ENCODE measurements around the gene BCL10.

BCL10 gene

GRCh38 chr1:85315789-85316188, 39.4 kb upstream of the BCL10 start:
- no peaks in the 10 kb centered on the region for H3K36me3 ChIP-seq (ENCODE audit: control insufficient read depth, insufficient read depth, low read length)
- TF ChIP-seq, protein P1, sequence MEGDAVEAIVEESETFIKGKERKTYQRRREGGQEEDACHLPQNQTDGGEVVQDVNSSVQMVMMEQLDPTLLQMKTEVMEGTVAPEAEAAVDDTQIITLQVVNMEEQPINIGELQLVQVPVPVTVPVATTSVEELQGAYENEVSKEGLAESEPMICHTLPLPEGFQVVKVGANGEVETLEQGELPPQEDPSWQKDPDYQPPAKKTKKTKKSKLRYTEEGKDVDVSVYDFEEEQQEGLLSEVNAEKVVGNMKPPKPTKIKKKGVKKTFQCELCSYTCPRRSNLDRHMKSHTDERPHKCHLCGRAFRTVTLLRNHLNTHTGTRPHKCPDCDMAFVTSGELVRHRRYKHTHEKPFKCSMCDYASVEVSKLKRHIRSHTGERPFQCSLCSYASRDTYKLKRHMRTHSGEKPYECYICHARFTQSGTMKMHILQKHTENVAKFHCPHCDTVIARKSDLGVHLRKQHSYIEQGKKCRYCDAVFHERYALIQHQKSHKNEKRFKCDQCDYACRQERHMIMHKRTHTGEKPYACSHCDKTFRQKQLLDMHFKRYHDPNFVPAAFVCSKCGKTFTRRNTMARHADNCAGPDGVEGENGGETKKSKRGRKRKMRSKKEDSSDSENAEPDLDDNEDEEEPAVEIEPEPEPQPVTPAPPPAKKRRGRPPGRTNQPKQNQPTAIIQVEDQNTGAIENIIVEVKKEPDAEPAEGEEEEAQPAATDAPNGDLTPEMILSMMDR (IDR thresholded peaks at IDR 0.05; ENCODE audit: insufficient read depth, low read length, poor library complexity, severe bottlenecking), result no peak
- H3K4me3 ChIP-seq (replicated peaks; ENCODE audit: low read depth, low read length), result no peak overlapping the region
- H3K27me3 ChIP-seq (replicated peaks; ENCODE audit: control insufficient read depth, insufficient read depth, low read length), result no peaks in the 10 kb centered on the region
- no peak for DNase-seq (ENCODE audit: extremely low read depth, insufficient read length)

DNA sequence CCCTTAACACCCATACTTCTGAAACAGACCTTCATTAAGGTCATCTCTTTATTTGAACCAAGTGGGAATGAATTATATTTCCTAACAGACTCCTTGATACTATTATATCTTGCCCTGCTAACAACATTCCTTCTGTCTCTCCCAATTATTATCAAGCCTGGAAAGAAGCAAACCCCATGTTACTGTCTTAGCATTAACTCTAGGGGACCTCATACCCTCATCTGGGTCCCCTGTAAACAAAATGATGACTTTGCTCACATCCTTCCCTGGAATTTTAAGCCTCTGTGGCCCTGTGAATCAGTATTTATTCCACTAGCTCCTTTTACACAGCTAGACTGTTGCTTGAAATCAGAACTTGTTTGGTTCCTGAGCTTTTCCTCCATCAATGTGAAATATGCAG, 38.3 kb upstream of the BCL10 start:
- DNase-seq (ENCODE audit: extremely low read depth, insufficient read length), result no peak

GRCh38 chr1:85313888-85314696, 37.7 kb upstream of the BCL10 start:
- no peaks in the 10 kb centered on the region for H3K36me3 ChIP-seq (ENCODE audit: control insufficient read depth, insufficient read depth, low read length)
- DNase-seq (ENCODE audit: extremely low read depth, insufficient read length), result no peak
- H3K27me3 ChIP-seq (replicated peaks; ENCODE audit: control insufficient read depth, insufficient read depth, low read length), result no peaks in the 10 kb centered on the region
- TF ChIP-seq, protein P1 (IDR thresholded peaks at IDR 0.05; ENCODE audit: insufficient read depth, low read length, poor library complexity, severe bottlenecking), result no peak
- H3K4me3 ChIP-seq (replicated peaks; ENCODE audit: low read depth, low read length), result no peak overlapping the region

More for the DNA sequence above, 38.3 kb upstream of the BCL10 start:
- TF ChIP-seq, protein P1 (IDR thresholded peaks at IDR 0.05; ENCODE audit: insufficient read depth, low read length, poor library complexity, severe bottlenecking), result no peak
- Histone ChIP-seq H3K27me3 (replicated peaks; ENCODE audit: control insufficient read depth, insufficient read depth, low read length) (no peaks in the 10 kb centered on the region), H3K36me3 (ENCODE audit: control insufficient read depth, insufficient read depth, low read length) (no peaks in the 10 kb centered on the region), H3K4me3 (replicated peaks; ENCODE audit: low read depth, low read length) (no peak overlapping the region)

DNA sequence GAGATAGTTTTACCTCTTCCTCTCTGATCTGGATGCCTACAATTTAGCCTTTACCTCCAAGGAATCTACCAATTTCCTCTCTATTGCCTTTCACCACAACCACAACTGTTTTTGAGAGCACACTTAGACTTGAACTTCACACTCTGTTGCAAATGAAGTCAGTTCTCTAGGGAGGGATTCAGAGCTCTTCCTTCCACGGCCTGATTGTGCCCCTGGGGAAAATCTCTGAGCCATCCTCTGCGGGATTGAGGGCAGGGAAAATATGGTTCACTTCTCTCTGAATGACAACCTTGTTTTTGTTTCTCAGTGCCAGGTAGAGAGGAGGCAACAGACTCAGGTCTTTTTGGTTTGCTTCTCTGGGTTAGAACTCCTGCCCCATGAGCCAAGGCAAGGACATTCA, 35.4 kb upstream of the BCL10 start:
- Histone ChIP-seq H3K36me3 (ENCODE audit: control insufficient read depth, insufficient read depth, low read length) (no peaks in the 10 kb centered on the region), H3K27me3 (replicated peaks; ENCODE audit: control insufficient read depth, insufficient read depth, low read length) (no peaks in the 10 kb centered on the region), H3K4me3 (replicated peaks; ENCODE audit: low read depth, low read length) (no peak overlapping the region)
- DNase-seq (ENCODE audit: extremely low read depth, insufficient read length), result no peak
- TF ChIP-seq, protein P1 (IDR thresholded peaks at IDR 0.05; ENCODE audit: insufficient read depth, low read length, poor library complexity, severe bottlenecking), result no peak

DNA sequence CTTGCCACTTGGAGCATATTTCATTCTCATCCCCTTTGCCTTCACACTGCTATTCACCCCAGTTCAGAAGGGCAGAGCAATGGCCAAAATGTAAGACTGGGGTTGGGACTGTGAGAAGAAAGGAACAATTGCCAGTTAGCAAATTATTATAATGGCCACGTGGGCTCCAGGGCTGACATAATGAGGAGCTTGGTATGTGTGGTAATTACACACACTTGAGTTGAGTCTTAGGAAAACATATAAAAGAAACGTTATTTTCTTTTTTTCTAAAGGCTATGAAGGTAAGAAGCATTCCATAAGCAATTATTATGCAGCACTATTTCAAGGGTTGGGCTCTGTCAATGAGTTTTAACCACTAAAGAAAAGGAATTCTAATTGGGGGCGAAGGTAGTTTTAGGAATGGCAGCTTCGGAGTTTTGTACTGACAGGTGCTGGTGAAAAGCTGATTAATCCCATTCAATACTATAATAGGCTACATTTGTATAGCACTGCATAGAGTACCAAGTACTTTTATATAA, 32.5 kb upstream of the BCL10 start:
- DNase-seq (ENCODE audit: extremely low read depth, insufficient read length), result no peak
- TF ChIP-seq, protein P1 (IDR thresholded peaks at IDR 0.05; ENCODE audit: insufficient read depth, low read length, poor library complexity, severe bottlenecking), result no peak
- Histone ChIP-seq H3K27me3 (replicated peaks; ENCODE audit: control insufficient read depth, insufficient read depth, low read length) (no peaks in the 10 kb centered on the region), H3K4me3 (replicated peaks; ENCODE audit: low read depth, low read length) (no peak overlapping the region), H3K36me3 (ENCODE audit: control insufficient read depth, insufficient read depth, low read length) (no peaks in the 10 kb centered on the region)
